HG03342 (cell line): Measurements from ENCODE around the gene UBE2Q1.

Experiments
- ATAC-seq: cut with Tn5 transposase; IDR thresholded peaks from one replicate; pipeline ENCODE4 v1.9.1; 2021; ENCODE audit warnings: mild to moderate bottlenecking, moderate library complexity; ENCODE audit not compliant: unreplicated experiment

UBE2Q1 gene

DNA sequence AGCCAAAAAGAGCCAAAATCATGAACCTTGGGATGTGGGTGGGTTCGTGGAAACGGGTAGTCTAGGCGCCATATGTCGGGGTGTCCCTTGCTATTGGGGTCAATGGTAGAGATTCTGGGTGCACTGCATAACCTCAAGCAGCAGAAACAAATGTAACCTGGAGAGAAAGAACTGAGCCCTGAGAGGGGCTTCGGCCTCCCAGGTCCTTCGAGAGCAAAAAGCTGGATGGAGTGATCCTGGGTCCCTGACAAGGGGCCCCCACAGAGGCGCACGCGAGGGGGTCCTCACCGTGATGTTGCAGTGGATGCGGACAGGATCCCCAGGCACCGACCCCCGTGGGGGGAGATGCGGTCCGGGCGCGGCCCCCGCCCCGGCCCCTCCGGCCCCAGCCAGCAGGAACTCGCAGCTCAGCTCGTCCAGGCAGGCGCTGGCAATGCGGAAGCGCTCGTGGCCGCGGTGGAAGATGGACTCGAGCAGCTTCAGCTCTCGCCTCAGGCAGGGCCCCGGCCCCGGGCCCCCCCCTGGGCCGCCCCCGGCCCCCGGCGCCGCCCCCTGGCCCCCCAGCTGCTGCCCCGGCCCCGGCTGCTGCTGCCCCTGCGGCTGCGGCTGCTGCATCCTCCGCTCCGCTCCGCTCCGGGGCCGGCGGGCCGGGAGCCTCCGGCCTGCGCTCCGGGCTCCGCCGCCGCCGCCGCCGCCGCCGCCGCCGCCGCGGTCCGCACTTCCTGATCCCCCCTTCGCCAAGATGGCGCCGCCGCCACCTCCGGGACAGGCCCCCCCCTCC lies at the start of gene UBE2Q1:
Gene UBE2Q1, minus strand, starts transcription at position 724 of the 781 bp plus-strand sequence. Its CDS starts 109 bp downstream, at position 615.
- ATAC-seq, result peak; percentile 18

DNA sequence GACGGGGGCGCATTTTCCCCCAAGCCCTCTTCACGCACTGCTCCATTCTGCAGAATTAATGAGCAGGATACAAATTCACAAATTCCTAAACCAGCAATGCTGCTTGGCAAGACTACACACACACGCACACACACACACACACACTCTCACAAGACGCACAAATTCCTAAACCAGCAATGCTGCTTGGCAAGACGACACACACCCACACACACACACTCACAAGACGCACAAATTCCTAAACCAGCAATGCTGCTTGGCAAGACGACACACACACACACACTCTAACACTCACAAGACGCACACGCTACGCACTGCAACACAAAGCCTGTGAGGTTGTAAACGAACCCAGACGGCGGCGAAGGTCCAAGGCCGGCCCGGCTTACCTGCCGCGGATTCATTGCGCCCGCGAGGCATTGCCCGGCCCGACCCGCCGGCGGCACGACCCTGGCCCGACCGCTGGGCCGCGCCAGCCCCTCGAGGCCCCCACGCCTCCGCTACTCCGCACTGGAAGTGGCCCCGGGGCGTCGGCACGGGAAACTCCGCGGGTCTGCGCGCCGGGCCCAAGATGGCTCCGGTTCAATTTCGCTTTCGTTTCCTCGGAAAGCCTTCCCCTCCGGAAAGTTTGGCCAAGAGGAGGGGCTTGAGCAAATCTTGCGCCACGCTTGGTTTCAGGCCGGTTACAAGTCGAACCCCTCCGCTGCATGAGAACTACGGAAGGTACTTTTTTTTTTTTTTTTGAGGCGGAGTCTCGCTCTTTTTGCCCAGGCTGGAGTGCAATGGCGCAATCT lies 49.3 kb upstream of the UBE2Q1 start, which contains the start of gene ADAR:
Gene ADAR, minus strand, starts transcription at position 578 of the 788 bp plus-strand sequence. Its CDS starts 180 bp downstream, at position 398.
- peak; percentile 65 for ATAC-seq

DNA sequence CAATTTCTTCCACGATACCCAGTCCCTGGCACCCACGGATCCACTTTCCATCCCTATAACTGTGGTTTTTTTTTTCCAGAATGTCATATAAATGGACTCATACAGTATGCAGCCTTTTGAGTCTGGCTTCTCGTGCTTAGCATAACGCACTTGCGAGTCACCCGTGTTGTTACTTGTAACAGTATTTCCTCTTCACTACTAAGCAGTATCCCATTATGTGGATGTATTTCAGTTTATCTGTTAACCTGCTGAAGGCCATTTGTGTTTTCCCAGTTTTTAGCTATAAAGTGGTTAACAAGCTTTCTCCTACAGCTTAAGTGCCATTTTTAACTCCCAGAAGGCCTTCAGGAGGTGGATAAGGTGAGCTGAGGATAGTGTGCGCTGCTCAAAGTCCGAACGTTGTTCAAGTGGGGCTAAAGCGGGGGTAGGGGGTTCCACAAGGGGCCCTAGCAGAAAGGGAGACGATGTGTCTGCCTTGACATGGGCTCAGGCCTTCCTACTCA lies 48.7 kb upstream of the UBE2Q1 start:
- peak; percentile 11 for ATAC-seq

DNA sequence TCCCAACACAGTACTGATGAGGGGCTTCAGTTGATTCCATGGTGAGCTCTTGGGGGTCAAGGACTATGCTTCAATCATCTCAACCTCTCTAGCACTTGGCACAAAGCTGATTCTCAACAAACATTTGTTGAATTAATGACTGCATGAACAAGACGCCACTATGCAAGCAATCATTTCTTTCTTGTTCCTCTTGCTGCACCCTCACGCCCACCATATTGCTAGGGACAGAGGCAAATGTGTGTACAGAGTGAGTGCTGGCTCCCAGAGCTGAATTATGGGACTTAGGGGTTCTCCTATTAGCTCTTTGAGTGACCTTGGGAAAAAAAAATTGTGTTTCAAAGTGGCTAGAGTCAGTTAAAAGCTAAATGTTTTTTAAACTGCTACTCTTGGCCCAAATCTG lies 47.1 kb upstream of the UBE2Q1 start:
- no peak for ATAC-seq

DNA sequence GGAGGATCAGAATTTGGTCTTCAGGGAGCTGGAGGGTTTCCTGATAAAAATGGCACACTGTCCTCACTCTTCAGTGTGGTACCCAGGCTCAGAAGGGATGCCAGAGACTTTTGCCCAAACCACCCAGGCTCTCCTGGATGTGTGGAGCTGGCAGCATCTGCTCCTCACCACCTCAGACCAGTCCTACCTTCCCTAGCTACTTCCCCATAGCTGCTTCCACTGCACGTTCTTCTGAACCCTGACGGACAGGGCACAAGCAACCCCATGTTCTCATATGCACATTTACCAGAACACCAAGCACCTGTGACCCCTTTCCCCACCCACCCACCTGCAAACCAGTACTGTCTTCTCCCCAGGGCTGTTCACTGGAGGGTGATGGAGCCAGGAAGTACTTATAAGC lies 44.9 kb upstream of the UBE2Q1 start:
- ATAC-seq, result no peak

DNA sequence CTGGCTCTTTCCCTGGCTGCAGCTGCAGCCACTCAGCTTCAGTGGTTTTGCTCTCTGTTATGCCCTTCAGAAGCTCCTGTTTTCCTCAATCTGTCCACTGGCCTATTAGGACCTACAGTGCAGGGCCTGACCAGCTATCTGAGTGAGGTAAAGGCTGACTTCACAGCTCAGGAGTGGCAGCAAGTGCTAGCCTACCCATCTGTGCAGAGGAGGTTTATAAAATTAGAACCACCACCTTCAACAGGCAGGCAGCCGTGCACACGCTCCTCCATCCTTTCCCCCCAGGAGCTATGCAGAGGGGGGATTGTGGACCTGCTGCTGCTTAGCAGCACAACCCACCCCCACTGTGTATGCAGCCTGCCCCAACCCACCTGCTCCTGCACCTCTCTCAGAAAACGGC lies 41.2 kb upstream of the UBE2Q1 start:
- ATAC-seq, result no peak

DNA sequence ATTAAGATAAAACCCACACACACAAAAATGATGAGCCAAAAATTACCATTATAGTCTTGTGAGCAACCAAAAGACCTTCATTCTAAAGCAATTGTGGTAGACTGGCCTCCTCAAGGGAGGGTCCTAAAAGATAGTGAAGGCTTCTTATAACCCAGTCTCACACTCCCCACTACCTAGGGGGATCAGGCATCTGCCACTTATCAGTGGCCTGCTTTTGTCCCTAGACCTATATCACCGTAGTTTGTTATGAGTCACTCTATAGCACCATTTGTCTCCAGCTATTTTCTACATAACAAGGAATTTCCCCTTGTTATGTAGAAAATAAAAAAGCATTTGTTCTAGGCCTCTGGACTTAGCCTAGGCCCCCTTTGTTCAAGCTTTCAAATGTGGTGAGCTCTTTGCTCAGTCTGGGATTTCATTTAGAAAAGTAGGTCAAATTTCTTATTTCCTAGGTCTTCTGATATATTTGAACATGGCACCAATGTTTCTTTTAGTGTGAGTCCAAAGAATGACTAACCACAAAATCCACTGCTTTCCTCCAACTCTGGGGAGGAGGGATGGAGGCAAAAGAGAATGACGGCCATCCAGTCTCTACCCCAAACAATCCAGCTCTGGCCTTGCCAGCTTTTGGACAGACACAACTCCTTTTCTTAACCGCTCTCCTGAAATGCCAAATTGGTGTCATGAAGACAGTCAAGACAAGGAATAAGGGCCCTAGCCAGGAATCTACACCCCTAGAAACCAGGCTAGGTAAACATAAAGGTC lies 40.6 kb upstream of the UBE2Q1 start:
- ATAC-seq, result no peak

DNA sequence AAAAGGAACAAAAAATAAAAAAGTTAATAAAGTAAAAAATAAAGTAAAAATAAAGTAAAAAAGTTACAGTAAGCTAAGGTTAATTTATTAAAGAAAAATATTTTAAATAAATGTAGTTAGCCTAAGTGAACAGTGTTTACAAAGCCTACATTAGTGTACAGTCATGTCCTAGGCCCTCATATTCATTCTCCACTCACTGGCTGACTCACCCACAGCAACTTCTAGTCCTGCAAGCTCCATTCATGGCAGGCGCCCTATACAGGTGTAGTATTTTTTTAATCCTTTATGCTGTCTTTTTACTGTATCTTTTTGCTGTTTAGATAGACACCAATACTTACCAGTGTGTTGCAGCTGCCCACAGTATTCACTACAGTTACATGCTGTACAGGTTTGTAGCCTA lies 37.2 kb upstream of the UBE2Q1 start:
- no peak for ATAC-seq

DNA sequence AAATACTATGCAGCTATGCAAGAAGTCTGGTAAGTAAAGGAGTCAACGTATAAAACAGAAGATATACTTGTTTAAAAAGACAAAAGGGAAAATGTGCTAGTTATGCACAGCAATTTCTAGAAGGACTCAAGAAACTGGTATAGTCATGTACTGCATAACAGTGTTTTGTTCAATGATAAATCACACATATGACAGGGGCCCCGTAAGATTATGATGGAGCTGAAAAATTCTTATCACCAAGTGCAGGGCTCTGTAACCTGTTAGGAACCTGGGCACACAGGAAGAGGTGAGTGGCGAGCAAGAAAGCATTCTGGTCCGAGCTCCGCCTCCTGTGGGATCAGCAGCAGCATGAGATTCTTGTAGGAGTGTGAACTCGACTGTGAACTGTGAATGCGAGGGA lies 36.3 kb upstream of the UBE2Q1 start:
- no peak for ATAC-seq

DNA sequence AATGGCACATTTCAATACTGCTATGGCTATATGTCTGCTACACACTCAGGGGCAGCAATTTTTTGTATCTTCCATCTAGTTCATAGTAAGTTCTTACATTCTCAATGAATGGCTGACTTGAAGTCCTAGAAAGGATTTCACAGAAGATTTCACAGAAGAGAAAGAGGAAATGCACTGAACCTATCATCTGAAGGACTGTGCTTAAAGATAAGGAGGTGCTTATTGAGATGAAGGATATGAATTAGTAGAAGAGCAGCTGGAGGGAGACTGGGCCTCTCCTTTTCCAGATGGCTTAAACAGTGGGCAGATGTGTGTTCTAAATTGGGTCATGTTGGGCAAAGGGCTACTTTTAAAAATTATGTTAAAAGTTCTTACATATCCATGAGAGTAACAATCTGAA lies 34.9 kb upstream of the UBE2Q1 start:
- no peak for ATAC-seq

DNA sequence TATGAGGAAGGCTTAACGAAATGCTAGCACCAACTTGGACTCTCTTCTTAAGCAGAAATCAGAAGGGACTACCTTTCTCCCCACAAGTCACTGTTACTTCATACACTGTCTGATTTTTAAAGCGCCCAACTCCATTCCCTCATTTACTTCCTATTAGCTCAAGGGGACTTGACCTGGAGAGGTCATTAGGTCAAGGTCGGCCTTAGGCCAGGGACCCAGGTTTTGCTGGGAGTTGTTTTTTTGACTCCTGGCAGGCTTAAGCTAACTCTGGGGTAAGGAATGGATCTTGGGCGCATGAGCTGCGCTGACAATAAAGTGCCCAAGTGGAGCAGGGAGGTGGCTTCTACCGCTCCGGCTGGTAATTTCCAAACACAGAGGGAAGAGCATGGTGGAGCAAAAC lies 32.7 kb upstream of the UBE2Q1 start:
- no peak for ATAC-seq

DNA sequence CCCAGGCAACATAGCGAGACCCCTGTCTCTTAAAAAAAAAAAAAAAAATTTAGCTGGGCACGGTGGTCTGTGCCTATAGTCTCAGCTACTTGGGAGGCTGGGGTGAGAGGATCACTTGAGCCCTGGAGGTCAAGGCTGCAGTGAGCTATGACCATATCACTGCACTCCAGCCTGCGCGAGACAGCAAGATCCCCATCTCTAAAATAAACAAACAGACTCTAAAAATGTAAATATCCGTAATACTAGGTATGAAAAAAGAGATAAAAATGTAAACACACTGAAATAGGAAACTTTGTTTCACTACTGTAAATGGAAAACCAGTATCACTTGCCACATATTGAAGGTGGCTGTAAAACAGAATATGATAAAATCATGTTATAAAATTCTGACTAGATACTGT lies 32.3 kb upstream of the UBE2Q1 start:
- ATAC-seq, result no peak

DNA sequence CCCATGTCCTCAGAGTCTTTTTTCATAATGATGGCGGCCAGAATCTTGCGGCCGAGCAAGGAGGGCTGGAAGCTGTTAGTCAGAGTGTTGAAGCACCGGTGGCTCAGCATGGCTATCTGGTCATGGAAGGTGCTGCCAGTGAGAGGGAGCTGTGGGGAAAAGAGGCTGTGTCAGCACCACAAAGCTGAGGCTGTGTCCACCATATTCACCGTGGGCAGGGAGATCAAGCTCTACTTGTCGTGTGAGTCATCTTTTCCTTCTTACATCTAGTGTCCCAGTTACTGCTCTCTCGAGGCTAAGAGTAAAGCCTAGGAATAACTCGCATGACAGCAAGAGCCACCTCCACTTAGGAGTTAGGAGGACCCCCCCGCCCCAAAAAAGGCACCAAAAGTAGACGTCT lies 31.3 kb upstream of the UBE2Q1 start:
- no peak for ATAC-seq

DNA sequence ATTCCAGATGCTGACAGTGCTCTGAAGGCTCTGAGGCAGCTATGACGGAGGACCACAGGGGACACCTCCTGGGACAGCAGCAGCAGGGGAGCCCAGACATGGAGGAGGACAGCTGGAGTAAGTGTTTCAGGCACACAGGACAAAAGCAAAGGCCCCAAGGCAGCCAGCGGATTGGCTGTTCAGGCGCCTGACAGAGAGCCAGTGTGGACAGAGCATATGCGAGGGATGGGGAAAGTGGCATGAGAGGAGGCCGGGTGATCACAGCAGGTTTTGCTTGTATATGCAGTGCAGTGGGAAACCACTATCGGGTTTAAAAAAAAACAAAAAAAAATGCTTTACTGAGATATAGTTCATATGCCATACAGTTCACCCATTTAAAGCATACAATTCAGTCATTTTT lies 28.2 kb upstream of the UBE2Q1 start:
- no peak for ATAC-seq

DNA sequence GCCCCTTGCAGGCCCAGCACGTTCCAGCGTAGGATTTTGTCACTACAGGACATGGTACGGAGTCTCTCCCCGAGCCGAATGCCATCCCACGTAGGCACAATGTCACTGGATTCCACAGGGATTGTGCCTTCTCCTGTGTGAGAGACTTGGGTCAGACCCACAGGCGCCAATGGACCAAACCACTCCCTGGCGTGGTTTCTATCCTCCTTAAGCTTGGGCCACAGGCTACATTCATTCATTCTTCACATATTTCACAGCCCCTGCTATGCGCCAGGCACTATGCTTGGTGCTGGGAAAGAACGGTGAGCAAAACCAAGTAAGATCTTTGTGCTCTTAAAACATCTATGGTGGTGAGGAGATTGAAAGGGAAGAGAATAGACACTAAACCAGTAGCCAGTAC lies 27.8 kb upstream of the UBE2Q1 start:
- no peak for ATAC-seq

DNA sequence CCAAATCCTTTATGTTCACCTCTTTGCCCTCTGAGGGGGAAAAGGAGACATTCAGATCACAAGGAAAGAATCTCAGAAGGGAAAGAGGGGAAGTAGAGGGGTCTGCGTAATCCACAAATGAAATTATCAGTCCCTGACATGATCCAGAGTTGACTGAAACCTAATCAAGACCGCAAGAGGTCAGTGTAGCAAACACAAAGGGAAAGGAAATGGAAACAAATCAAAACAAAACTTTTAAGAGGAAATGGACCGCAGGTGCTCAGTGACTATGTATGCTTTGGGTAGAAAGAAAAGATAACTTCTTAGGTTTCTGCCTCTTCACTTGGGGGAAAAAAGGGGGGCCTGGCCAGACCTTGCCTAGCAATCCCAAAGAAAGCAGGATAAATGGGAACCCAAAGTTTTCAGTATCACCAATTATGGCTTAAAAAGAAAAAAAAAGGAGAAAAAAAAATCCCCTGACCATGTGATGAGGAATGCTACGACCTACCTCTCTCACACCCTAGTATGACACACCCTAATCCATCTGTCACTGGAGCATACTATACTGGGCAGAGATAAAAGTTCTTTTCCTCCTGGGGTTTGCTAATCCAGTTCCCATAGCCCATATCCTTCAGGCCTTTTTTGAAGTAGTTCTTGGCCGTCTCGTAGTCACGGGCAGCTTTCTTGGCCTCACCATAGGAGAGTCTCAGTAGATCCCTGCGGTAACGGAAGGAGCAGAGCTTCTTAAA lies 26.0 kb upstream of the UBE2Q1 start:
- ATAC-seq, result no peak

DNA sequence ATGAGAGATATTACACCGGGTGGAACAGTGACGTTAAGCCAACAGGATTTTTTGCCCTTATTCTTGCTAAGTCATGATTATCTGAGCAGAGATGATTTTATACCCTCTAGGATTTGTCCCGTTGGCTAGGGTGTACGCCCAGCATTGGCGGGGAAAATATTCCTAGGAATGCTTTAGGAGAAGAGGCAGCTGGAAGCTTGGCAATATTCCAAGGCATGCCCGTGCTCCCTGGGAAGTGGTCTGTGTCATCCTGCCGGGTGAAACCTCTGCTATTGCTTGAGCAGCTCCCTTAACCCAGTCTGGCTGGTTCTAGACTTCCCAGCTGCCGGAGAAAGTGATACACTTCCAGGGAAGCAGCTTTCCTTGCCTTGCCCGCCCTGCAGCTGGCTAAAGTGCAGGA lies 25.3 kb upstream of the UBE2Q1 start:
- ATAC-seq, result no peak

DNA sequence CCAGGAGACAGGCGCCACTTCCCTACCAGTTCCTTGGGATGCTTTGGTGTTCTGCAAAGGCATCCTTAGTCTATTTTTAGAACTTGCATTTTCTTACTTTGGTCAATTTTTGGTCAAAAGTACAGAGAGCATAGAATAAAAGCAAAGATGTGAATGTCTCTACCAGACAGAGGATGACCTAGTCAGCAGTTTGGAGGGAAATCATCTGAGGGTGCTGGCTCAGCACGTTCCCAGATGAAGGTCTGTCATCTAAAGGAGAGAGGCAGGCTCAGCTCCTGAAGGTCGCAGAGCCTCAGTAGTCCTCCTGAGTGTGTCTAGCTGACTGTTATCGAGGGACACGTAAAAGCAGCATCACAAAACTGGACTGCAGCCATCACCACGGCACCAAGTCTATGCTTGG lies 24.4 kb upstream of the UBE2Q1 start:
- ATAC-seq, result no peak

DNA sequence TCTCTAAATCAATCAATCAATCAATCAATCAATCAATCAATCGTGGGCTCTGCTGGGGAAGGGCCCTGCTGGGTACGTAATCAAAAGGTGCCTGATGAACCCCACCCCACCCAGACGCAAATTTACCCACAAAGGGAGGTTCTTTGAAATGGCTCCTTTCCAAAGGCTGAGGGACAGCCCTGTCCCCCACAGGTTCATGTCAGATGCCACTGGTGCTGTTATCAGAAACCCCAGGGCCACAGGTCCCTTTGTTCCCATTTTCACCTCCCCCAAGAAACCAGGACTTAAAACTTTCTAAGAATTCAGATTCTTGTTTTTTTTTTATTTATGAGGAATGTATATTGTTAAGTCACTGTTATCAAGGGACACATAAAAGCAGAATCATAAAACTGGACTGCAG lies 23.3 kb upstream of the UBE2Q1 start:
- no peak for ATAC-seq

DNA sequence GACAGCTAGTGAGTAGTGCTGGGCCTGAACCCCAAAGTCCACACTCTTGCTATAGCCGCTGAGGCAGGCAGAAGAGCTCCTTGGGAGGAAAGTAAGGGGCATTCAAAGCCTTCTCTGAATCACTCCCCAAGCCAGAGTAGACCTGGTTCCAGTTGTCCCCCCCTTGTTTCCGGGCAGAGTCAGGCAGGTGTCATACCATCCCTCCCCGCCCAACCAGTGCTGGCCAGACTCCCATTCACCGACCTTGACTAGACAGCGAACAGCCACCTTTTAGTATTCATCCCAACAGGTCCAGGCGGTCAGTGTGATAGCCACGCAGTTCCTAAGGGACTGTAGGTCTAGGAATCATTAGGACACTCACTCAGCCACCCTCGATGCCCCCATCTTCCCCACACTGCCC lies 20.9 kb upstream of the UBE2Q1 start:
- ATAC-seq, result no peak

DNA sequence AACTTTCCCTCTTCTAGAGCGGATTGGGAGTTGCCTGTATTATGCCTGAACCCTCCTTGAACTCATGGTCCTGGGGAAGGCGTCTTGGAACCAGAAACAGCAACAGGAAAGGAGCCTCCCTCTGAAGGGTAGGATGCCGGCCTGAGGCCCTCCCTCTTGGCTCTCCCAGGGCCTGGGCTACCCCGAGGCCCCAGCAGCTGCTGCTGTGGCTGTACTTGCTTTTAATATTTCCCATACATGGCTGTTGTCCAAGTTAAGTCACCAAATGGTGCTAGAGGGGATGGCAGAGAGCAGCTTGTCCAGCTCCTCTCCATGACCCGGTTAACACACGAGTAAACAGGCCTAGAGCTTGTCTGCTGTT lies 19.6 kb upstream of the UBE2Q1 start:
- ATAC-seq, result no peak
